Calu3 (cell line): ENCODE data around the gene STK4. TPM values are rescaled to one million over a fixed set of nuclear protein-coding genes. Genes with fewer than 3 reads are reported as not detected.

Source experiments
- BruUV-seq: library from RNA; stranded (reverse); fragments of 400-500 nt; replicated peaks from 2 replicates; lab custom pipeline; 2021; lab: Mats Ljungman, UMichigan
- CTCF ChIA-PET: fragments of 300-600 bp; sonication (Branson Sonifier 250); formaldehyde crosslinking; loops from one replicate; lab custom pipeline; 2022; ENCODE audit warnings: antibody characterized with exemption; lab: Charles Lee
- DNase-seq: peaks from one replicate; pipeline ENCODE4 v3.0.0; 2022
- H3K27ac Mint-ChIP-seq: one replicate; pipeline ENCODE4 v1.8.0; 2022; ENCODE audit warnings: mixed read lengths; ENCODE audit not compliant: unreplicated experiment
- H3K27me3 Mint-ChIP-seq: one replicate; pipeline ENCODE4 v1.8.0; 2022; ENCODE audit warnings: mixed read lengths; ENCODE audit not compliant: unreplicated experiment
- H3K36me3 Mint-ChIP-seq: one replicate; pipeline ENCODE4 v1.8.0; 2022; ENCODE audit warnings: mild to moderate bottlenecking, moderate library complexity, mixed read lengths; ENCODE audit not compliant: insufficient read depth, unreplicated experiment
- H3K4me1 Mint-ChIP-seq: one replicate; pipeline ENCODE4 v1.8.0; 2022; ENCODE audit warnings: mild to moderate bottlenecking, low read depth, mixed read lengths; ENCODE audit not compliant: unreplicated experiment
- H3K4me3 Mint-ChIP-seq: one replicate; pipeline ENCODE4 v1.8.0; 2022; ENCODE audit warnings: mild to moderate bottlenecking, low read depth, moderate library complexity, mixed read lengths; ENCODE audit not compliant: unreplicated experiment
- H3K9me3 Mint-ChIP-seq: one replicate; pipeline ENCODE4 v1.8.0; 2022; ENCODE audit warnings: low read depth, mixed read lengths; ENCODE audit not compliant: unreplicated experiment
- CTCF ChIP-seq: fragments of 200-600 bp; IDR thresholded peaks from one replicate; pipeline ENCODE4 v1.8.0; 2022; ENCODE audit warnings: antibody characterized with exemption; ENCODE audit not compliant: unreplicated experiment
- intact Hi-C: fragments of 100-400 bp; cut with micrococcal nuclease; formaldehyde crosslinking; loops from one replicate; pipeline ENCODE4 v1.10.0; 2022; ENCODE audit not compliant: unreplicated experiment
- total RNA-seq: library from RNA; stranded (reverse); gene quantifications from 2 replicates; pipeline ENCODE4 v1.2.3, GENCODE V29; 2022

STK4 gene
- total RNA-seq, 1 experiment from 2014 or later, result 53.1 TPM

GRCh38 chr20:44918761-44919160 is 47.6 kb upstream of the STK4 start:
- H3K4me3 Mint-ChIP-seq, result no peak overlapping the region
- CTCF ChIA-PET, result no interaction called here
- no peak for DNase-seq
- intact Hi-C loops, result loop anchor here (10.0 kb wide), 1 partner anchor 186 kb away; the partner anchor contains the start of gene KCNS1
- H3K4me1 Mint-ChIP-seq, result no peaks in the 10 kb centered on the region
- H3K36me3 Mint-ChIP-seq, result peaks cover 34% of the 10 kb centered on the region
- TF ChIP-seq CTCF, result no peak
- H3K9me3 Mint-ChIP-seq, result no peaks in the 10 kb centered on the region
- BruUV-seq, result no TSS peak
- H3K27me3 Mint-ChIP-seq, result no peaks in the 10 kb centered on the region
- H3K27ac Mint-ChIP-seq, result no peak overlapping the region

- DNase-seq, result no peak
- no peak overlapping the region for H3K27ac Mint-ChIP-seq
- no peaks in the 10 kb centered on the region for H3K4me1 Mint-ChIP-seq
- H3K36me3 Mint-ChIP-seq, result peaks cover 38% of the 10 kb centered on the region
- H3K9me3 Mint-ChIP-seq, result no peaks in the 10 kb centered on the region
- H3K4me3 Mint-ChIP-seq, result no peak overlapping the region
- BruUV-seq, result no TSS peak
- intact Hi-C loops, result no loop called here
- TF ChIP-seq CTCF, result no peak
- CTCF ChIA-PET, result interaction anchor here (0.5 kb wide), 1 partner anchor 41 kb away, joined by 4 read pairs; no protein-coding TSS in a partner anchor
- no peaks in the 10 kb centered on the region for H3K27me3 Mint-ChIP-seq
Measured at GRCh38 chr20:44921447-44921846, 44.9 kb upstream of the STK4 start.

GRCh38 chr20:44924541-44924940 is 41.8 kb upstream of the STK4 start:
- Mint-ChIP-seq H3K27ac (no peak overlapping the region), H3K4me3 (no peak overlapping the region), H3K27me3 (no peaks in the 10 kb centered on the region), H3K36me3 (peaks cover 23% of the 10 kb centered on the region), H3K9me3 (no peaks in the 10 kb centered on the region), H3K4me1 (no peaks in the 10 kb centered on the region)
- TF ChIP-seq CTCF, result no peak
- CTCF ChIA-PET, result interaction anchor here (0.6 kb wide), 1 partner anchor 689 kb away, joined by 3 read pairs; no protein-coding TSS in a partner anchor
- BruUV-seq, result no TSS peak
- intact Hi-C loops, result no loop called here
- DNase-seq, result no peak

- intact Hi-C loops, result no loop called here
Measured at GRCh38 chr20:44928595-44928994, 37.7 kb upstream of the STK4 start.

More at GRCh38 chr20:44928595-44928994, 37.7 kb upstream of the STK4 start:
- Mint-ChIP-seq H3K27ac (no peak overlapping the region), H3K4me1 (no peaks in the 10 kb centered on the region), H3K36me3 (peaks cover 25% of the 10 kb centered on the region), H3K9me3 (no peaks in the 10 kb centered on the region), H3K27me3 (no peaks in the 10 kb centered on the region), H3K4me3 (no peak overlapping the region)
- no peak for TF ChIP-seq CTCF
- no peak for DNase-seq
- CTCF ChIA-PET, result interaction anchor here (0.7 kb wide), 1 partner anchor 296 kb away, joined by 5 read pairs; no protein-coding TSS in a partner anchor
- no TSS peak for BruUV-seq
